SU-DHL-6 (cell line): ENCODE data around the gene ZNF543.

Experiments used
- H2AFZ ChIP-seq: fragments of 200-600 bp; sonication (generic); 2 replicates; pipeline ENCODE4 v1.6.1; 2014; ENCODE audit warnings: low read depth, mild to moderate bottlenecking, moderate library complexity, mixed read lengths, antibody characterized with exemption, low read length; ENCODE audit not compliant: severe bottlenecking
- H3F3A ChIP-seq: fragments of 200-600 bp; shearing (Covaris generic); 2 replicates; pipeline ENCODE4 v1.6.0; 2016; ENCODE audit warnings: antibody characterized with exemption, mild to moderate bottlenecking; ENCODE audit not compliant: insufficient read depth
- H3K27ac ChIP-seq: fragments of 200-600 bp; sonication (generic); 2 replicates; pipeline ENCODE4 v1.5.1; 2016; ENCODE audit warnings: low read depth, mild to moderate bottlenecking, low read length, moderate library complexity, mixed read lengths
- H3K27me3 ChIP-seq: fragments of 200-600 bp; sonication (generic), shearing (Covaris generic); 2 replicates; pipeline ENCODE4 v1.6.0; 2014; ENCODE audit warnings: mild to moderate bottlenecking, low read length
- H3K36me3 ChIP-seq: fragments of 200-600 bp; sonication (generic); 2 replicates; pipeline ENCODE4 v1.6.1; 2014; ENCODE audit warnings: mild to moderate bottlenecking, low read length, mixed read lengths
- H3K4me2 ChIP-seq: fragments of 300-600, 200-600 bp; shearing (Covaris generic), sonication (generic); 2 replicates; pipeline ENCODE4 v1.6.0; 2014; ENCODE audit warnings: low read length, low read depth, mild to moderate bottlenecking; ENCODE audit not compliant: poor library complexity, severe bottlenecking
- H3K4me3 ChIP-seq: fragments of 200-600 bp; sonication (generic); 2 replicates; pipeline ENCODE4 v1.5.1; 2014; ENCODE audit warnings: antibody characterized with exemption, low read length, mild to moderate bottlenecking, mixed read lengths; ENCODE audit not compliant: insufficient read depth, poor library complexity, severe bottlenecking
- H3K79me2 ChIP-seq: fragments of 200-600 bp; sonication (generic); 2 replicates; pipeline ENCODE4 v1.6.1; 2014; ENCODE audit warnings: mild to moderate bottlenecking, low read length, moderate library complexity; ENCODE audit not compliant: insufficient read depth
- H3K9ac ChIP-seq: fragments of 200-600 bp; sonication (generic); 2 replicates; pipeline ENCODE4 v1.7.0; 2014; ENCODE audit warnings: mild to moderate bottlenecking, low read length
- H3K9me2 ChIP-seq: fragments of 200-600 bp; sonication (generic); replicated peaks from 2 replicates; pipeline ENCODE4 v1.6.1; 2014; ENCODE audit warnings: low read length; ENCODE audit not compliant: insufficient read depth
- H3K9me3 ChIP-seq: fragments of 200-600 bp; sonication (generic); 2 replicates; pipeline ENCODE4 v1.6.1; 2014; ENCODE audit warnings: low read length, mixed read lengths; ENCODE audit not compliant: insufficient read depth
- H4K20me1 ChIP-seq: fragments of 200-600 bp; sonication (generic); 2 replicates; pipeline ENCODE4 v1.6.1; 2014; ENCODE audit warnings: low read depth, mild to moderate bottlenecking, antibody characterized with exemption, low read length, moderate library complexity, mixed read lengths
- EZH2phosphoT487 ChIP-seq: fragments of 200-600 bp; sonication (generic), shearing (Covaris generic); conservative IDR thresholded peaks from 2 replicates; pipeline ENCODE4 v1.6.1; 2018; ENCODE audit warnings: mild to moderate bottlenecking, antibody characterized with exemption, low read length, moderate library complexity, mixed read lengths
- TF ChIP-seq, protein P1 (sequence below): fragments of 200-600 bp; sonication (generic); IDR thresholded peaks from one replicate; pipeline ENCODE4 v1.5.1; 2017; ENCODE audit warnings: antibody characterized with exemption, mild to moderate bottlenecking, low read length, moderate library complexity; ENCODE audit not compliant: insufficient read depth, poor library complexity, severe bottlenecking

The ZNF543 gene

GRCh38 chr19:57338877-57339276 lies 18.6 kb downstream of the ZNF543 start:
- Histone ChIP-seq H2AFZ (no peak overlapping the region), H3K9ac (no peak overlapping the region), H3K27ac (no peak overlapping the region), H3K4me3 (no peak overlapping the region), H3K27me3 (no peaks in the 10 kb centered on the region), H3K79me2 (no peaks in the 10 kb centered on the region), H3K9me2 (no peaks in the 10 kb centered on the region), H3K36me3 (no peaks in the 10 kb centered on the region), H3F3A (no peaks in the 10 kb centered on the region), H3K9me3 (no peaks in the 10 kb centered on the region), H4K20me1 (no peaks in the 10 kb centered on the region), H3K4me2 (no peak overlapping the region)
- TF ChIP-seq, protein P1, sequence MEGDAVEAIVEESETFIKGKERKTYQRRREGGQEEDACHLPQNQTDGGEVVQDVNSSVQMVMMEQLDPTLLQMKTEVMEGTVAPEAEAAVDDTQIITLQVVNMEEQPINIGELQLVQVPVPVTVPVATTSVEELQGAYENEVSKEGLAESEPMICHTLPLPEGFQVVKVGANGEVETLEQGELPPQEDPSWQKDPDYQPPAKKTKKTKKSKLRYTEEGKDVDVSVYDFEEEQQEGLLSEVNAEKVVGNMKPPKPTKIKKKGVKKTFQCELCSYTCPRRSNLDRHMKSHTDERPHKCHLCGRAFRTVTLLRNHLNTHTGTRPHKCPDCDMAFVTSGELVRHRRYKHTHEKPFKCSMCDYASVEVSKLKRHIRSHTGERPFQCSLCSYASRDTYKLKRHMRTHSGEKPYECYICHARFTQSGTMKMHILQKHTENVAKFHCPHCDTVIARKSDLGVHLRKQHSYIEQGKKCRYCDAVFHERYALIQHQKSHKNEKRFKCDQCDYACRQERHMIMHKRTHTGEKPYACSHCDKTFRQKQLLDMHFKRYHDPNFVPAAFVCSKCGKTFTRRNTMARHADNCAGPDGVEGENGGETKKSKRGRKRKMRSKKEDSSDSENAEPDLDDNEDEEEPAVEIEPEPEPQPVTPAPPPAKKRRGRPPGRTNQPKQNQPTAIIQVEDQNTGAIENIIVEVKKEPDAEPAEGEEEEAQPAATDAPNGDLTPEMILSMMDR, result no peak
- no peak for TF ChIP-seq EZH2phosphoT487

- Histone ChIP-seq H3K9me2 (no peaks in the 10 kb centered on the region), H3K36me3 (no peaks in the 10 kb centered on the region), H2AFZ (no peak overlapping the region), H3K9me3 (no peaks in the 10 kb centered on the region), H3K4me2 (no peak overlapping the region), H3F3A (no peaks in the 10 kb centered on the region), H4K20me1 (peaks cover 3% of the 10 kb centered on the region; the same call in 1 of the 2 replicates), H3K27me3 (no peaks in the 10 kb centered on the region), H3K79me2 (no peaks in the 10 kb centered on the region), H3K9ac (no peak overlapping the region), H3K4me3 (no peak overlapping the region), H3K27ac (no peak overlapping the region)
- TF ChIP-seq, protein P1, result no peak
- TF ChIP-seq EZH2phosphoT487, result no peak
Observed at GRCh38 chr19:57342582-57342981, 22.3 kb downstream of the ZNF543 start.

DNA sequence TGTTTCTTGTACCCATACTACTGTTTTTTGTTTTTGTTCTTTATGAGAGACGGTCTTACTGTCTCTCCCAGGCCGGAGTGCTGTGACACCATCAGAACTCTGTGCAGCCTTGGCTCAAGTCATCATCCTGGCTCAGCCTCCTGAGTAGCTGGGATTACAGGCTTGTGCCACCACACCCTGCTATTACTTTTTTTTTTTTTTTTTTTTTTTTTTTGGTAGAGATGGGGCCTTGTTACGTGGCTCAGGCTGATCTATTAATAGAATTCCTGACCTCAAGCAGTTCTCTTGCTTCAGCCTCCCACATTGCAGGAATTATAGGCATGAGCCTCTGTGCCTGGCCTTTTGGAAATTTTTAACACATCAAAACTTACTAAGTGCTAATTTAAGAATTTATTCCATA lies 27.9 kb downstream of the ZNF543 start:
- Histone ChIP-seq H3K4me3 (no peak overlapping the region), H3K27ac (no peak overlapping the region), H3F3A (no peaks in the 10 kb centered on the region), H3K36me3 (no peaks in the 10 kb centered on the region), H4K20me1 (peaks cover 3% of the 10 kb centered on the region; the same call in 1 of the 2 replicates), H3K27me3 (no peaks in the 10 kb centered on the region), H3K9me3 (no peaks in the 10 kb centered on the region), H2AFZ (no peak overlapping the region), H3K9me2 (no peaks in the 10 kb centered on the region), H3K79me2 (peaks cover 14% of the 10 kb centered on the region), H3K9ac (no peak overlapping the region), H3K4me2 (no peak overlapping the region)
- TF ChIP-seq, protein P1, result no peak
- no peak for TF ChIP-seq EZH2phosphoT487
